NK-92 treated with Interleukin-12 subunit alpha and Interleukin-12 subunit beta, amount 100 ng/mL, for 24 hours (cell line): ENCODE measurements around the gene GDNF.
"Not testable (repeated sequence)": the region's sequence is repeated elsewhere in the genome, so short reads cannot be mapped to it uniquely, and the experiment has no call there.

Experiments used
- DNase-seq: peaks from one replicate; lab custom pipeline; 2025; lab: John Stamatoyannopoulos, UW

Gene GDNF, protein sequence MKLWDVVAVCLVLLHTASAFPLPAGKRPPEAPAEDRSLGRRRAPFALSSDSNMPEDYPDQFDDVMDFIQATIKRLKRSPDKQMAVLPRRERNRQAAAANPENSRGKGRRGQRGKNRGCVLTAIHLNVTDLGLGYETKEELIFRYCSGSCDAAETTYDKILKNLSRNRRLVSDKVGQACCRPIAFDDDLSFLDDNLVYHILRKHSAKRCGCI

GRCh38 chr5:37839407-37840052, at the start of gene GDNF:
Gene GDNF, minus strand, starts transcription at chr5:37840041. Its CDS starts 5,245 bp downstream, at chr5:37834796.
- DNase-seq: no peak

DNA sequence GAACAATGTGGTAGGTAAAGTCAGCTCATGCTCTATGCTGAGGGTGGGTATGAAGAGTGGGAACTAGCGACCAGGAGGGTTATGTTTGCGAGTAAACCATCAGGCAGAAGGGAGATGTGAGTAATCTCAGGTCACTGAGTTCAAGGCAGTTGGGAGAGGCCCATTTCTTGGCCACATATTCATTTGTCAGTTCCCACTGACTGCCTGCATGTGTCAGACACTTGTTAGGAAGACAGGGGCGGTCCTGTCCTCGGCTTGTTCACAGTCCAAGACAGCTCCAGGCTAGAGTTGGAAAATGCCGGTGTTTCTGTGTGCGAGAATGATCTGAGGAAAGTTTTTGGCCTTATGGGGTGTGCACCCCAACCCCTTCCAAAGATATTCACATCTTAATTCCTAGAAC, 48.6 kb upstream of the GDNF start:
- no peak for DNase-seq

DNA sequence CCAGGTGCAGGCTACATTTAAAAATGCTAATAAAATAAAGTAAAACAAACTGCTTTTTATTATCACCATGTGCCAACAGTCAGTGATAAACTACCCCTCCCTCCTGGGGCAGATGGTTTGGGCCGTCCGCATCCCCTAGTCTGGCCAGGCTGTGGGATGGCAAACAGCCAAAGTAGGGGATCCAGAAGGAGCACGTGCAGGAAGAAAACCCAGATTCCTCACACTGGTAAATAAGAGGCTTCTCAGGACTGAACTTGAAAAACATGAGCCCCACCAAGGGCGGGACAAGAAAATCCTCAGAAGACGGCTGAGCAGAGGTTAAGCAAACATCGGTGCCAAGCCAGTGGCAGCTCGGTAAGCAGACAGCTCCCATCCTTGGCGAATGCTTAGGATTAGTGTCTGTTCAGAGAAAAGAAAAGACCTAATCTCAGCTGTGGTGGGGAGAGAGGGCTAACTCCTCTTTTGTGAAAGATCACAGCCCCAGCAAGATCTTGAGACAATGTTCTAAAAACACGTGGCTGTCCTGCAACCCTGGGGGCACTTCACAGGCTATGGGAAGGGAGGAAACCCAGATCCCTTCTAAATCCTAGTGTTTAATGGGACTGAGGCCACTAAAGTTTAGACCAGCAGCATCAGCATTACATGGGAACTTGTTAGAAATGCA, 46.5 kb upstream of the GDNF start:
- no peak for DNase-seq

DNA sequence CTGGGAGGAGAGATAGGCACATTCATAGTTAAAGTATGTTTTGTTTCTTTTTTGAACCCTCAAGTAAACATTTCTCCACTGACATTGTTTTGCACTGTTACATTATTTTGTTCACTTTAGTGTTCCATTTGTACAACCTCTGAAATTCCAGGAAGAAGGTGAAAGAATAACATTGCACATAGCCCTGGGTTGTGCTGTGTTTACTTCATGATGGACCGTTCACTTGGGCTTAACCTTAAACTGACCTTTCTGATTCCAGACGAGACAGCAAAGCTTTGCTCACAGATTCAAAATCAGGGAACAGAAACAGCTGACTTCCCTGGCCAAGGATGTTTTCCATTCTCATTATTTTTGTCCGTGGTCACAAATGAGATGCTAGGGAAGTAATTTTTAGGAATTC, 42.8 kb upstream of the GDNF start:
- no peak for DNase-seq

GRCh38 chr5:37881359-37881758, 41.5 kb upstream of the GDNF start:
- no peak for DNase-seq

DNA sequence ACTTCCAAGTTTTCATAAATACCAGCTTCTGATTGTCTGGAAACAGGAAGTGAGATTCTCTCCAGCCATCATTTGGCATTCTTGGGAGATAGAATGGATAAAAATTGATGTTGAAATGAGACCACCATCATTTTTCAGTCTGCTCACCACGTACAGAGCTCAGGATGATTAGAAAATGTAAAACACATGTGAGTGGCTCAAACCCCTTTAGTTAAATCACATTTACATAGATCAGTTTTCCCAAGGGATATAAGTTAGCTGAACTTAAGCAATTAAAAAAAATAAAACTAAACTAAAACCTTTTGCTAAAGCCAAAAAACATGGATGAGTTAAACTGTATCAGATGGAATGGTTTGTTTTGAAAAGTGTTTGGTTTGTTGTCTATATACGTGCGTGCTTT, 37.1 kb upstream of the GDNF start:
- no peak for DNase-seq

DNA sequence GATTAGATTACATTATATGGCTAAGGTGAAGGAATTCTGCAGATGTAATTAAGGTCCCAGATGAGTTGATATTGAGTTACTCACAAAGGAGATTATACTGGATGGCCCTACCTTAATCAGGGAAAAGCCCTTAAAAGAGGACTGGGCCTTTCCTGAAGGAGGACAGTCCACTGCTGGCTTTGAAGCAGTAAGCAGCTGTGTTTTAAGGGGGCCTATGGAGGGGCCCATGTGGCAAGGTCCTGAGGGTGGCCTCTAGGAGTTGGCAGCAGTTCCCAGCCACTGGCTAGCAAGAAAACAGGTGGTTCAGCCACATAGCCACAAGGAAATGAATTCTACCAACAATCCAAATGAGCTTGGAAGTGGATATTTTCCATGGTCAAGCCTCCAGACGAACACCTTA, 36.4 kb upstream of the GDNF start:
- no peak for DNase-seq

GRCh38 chr5:37875051-37875787, 35.4 kb upstream of the GDNF start:
- DNase-seq: no peak

- no peak for DNase-seq
Observed at GRCh38 chr5:37873988-37874387, 34.1 kb upstream of the GDNF start.

- DNase-seq: no peak
Observed at GRCh38 chr5:37871023-37871815, 31.4 kb upstream of the GDNF start.

- DNase-seq: no peak
Observed at GRCh38 chr5:37869216-37869615, 29.4 kb upstream of the GDNF start.

GRCh38 chr5:37867654-37868053, 27.8 kb upstream of the GDNF start:
- no peak for DNase-seq

DNA sequence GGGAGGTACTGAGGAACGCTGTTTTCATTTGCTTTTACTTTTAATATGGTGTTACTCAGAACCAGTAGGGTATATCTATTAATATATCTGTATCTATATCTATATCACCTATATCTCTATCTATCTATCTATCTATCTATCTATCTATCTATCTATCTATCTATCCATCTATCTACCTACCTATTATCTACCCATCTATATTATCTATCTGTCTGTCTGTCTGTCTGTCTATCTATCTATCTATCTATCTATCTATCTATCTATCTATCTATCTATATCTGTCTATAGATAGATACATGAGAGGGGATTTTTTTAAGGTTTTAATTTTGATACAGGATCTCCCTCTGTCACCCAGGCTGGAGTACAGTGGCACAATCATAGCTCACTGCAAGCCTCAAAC, 23.1 kb upstream of the GDNF start:
- not testable (repeated sequence) for DNase-seq

DNA sequence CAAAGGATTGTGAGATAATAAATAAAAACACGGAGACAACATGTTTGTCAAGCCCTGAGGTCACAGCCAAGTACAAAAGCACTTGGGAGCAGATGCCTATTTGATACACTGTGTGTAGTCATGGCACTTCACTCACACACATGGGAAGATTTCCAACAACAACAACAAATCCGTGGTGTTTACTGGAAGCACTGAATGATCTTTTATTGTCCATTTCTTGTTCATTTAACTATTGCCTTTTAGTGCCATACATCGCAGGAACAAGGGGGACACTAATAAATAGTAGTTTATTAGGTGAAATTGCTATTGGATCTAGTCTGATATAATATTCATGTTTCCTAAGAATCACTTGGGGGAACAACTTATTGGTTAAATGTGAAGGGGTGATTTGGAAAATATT, 20.4 kb upstream of the GDNF start:
- DNase-seq: no peak

GRCh38 chr5:37859805-37860204, 20.0 kb upstream of the GDNF start:
- DNase-seq: no peak

GRCh38 chr5:37858250-37858649, 18.4 kb upstream of the GDNF start:
- no peak for DNase-seq

- no peak for DNase-seq
Observed at GRCh38 chr5:37857696-37858095, 17.9 kb upstream of the GDNF start.

GRCh38 chr5:37855438-37855837, 15.6 kb upstream of the GDNF start:
- DNase-seq: no peak

DNA sequence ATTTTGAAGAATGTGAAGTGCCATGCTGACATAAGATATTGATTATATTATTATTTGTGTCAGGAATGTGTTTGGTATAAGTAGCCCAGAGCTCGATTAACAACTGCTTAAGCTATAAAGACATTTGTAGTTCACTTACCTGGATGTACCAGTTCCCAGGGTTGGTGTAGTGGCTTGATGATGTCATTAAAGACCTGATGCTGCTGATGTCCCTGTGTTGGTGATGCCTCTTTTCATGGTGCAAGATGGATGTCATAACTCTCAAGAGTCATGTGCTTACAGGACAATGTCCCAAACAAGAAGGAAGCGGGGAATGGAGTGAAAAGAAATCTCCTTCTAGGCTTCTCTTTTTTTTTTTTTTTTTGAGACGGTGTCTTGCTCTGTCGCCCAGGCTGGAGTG, 11.5 kb upstream of the GDNF start:
- DNase-seq: no peak

GRCh38 chr5:37850226-37850865, 10.5 kb upstream of the GDNF start:
- no peak for DNase-seq

- no peak for DNase-seq
Observed at GRCh38 chr5:37849641-37850040, 9.8 kb upstream of the GDNF start.
